H1 (cell line): ENCODE results near the gene CORT.

ENCODE experiments used
- ASH2L ChIP-seq: fragments of 200-600, 300-600 bp; sonication (generic); IDR thresholded peaks from one replicate; pipeline ENCODE4 v1.7.1; 2017; ENCODE audit warnings: low read length
- BCL11A ChIP-seq, 2 experiments: IDR thresholded peaks; one replicate each; pipeline ENCODE4 v1.6.1; 2011; ENCODE audit warnings: low read depth in 2 of 2, low read length in 2 of 2, mild to moderate bottlenecking in 2 of 2
- CREB1 ChIP-seq: IDR thresholded peaks from 2 replicates; pipeline ENCODE4 v1.6.1; 2012; ENCODE audit warnings: inconsistent platforms
- CTCF ChIP-seq, 3 experiments: IDR thresholded peaks; 1 replicate in 2 of 3; 2 replicates in 1 of 3; pipeline versions ENCODE4 v1.5.1 to v1.6.1; 2011; ENCODE audit warnings: low read length in 3 of 3, mild to moderate bottlenecking in 3 of 3, inconsistent platforms in 2 of 3, low read depth in 1 of 3, moderate library complexity in 1 of 3; ENCODE audit not compliant: insufficient read depth in 1 of 3; ENCODE audit errors: control extremely low read depth in 1 of 3
- EGR1 ChIP-seq: IDR thresholded peaks from 2 replicates; pipeline ENCODE4 v1.6.1; 2011; ENCODE audit warnings: low read depth, low read length, borderline replicate concordance
- EZH2 ChIP-seq: fragments of 200-600 bp; sonication (generic); IDR thresholded peaks from 2 replicates; pipeline ENCODE4 v1.7.1; 2012; ENCODE audit warnings: low read depth, mild to moderate bottlenecking, moderate library complexity, low read length, inconsistent platforms; ENCODE audit not compliant: severe bottlenecking
- HDAC6 ChIP-seq: IDR thresholded peaks from one replicate; pipeline ENCODE4 v1.7.1; 2012; ENCODE audit warnings: low read depth, mild to moderate bottlenecking, inconsistent platforms, low read length, moderate library complexity
- JUND ChIP-seq: IDR thresholded peaks from 2 replicates; pipeline ENCODE4 v1.6.1; 2011; ENCODE audit warnings: mild to moderate bottlenecking, improper control_type of control experiment, low read length
- KDM1A ChIP-seq: fragments of 200-600, 300-600 bp; sonication (generic); IDR thresholded peaks from 2 replicates; pipeline ENCODE4 v1.7.1; 2016; ENCODE audit warnings: mild to moderate bottlenecking, low read length, borderline replicate concordance
- POLR2A ChIP-seq, 2 experiments: IDR thresholded peaks; 1 replicate in 1 of 2; 2 replicates in 1 of 2; pipeline ENCODE4 v1.6.1; 2011; ENCODE audit warnings: low read depth in 2 of 2, low read length in 2 of 2, mild to moderate bottlenecking in 2 of 2; ENCODE audit errors: control extremely low read depth in 1 of 2
- RAD21 ChIP-seq, 2 experiments: IDR thresholded peaks in 1 of 2; conservative IDR thresholded peaks in 1 of 2; 2 replicates each; pipeline ENCODE4 v1.6.1; 2011; ENCODE audit warnings: low read depth in 2 of 2, low read length in 2 of 2, improper control_type of control experiment in 1 of 2, inconsistent platforms in 1 of 2, mild to moderate bottlenecking in 1 of 2, moderate library complexity in 1 of 2
- SP1 ChIP-seq: IDR thresholded peaks from 2 replicates; pipeline ENCODE4 v1.6.1; 2011; ENCODE audit warnings: low read depth, low read length
- SP4 ChIP-seq: IDR thresholded peaks from 2 replicates; pipeline ENCODE4 v1.6.1; 2012; ENCODE audit warnings: low read length, inconsistent platforms
- SUZ12 ChIP-seq: fragments of 200-600 bp; sonication (generic); IDR thresholded peaks from 2 replicates; pipeline ENCODE4 v1.6.1; 2012; ENCODE audit warnings: mild to moderate bottlenecking, inconsistent platforms, low read length, moderate library complexity, mixed read lengths

GRCh38 chr1:10479296-10479695 lies 29.5 kb downstream of the CORT start:
- no peak for TF ChIP-seq RAD21 (IDR thresholded peaks at IDR 0.05 in 1 of 2, conservative IDR thresholded peaks at IDR 0.05 in 1 of 2; ENCODE audit: low read depth in 2 of 2, low read length in 2 of 2)
- no peak for TF ChIP-seq HDAC6
- no peak for TF ChIP-seq SUZ12
- TF ChIP-seq POLR2A (IDR thresholded peaks at IDR 0.05; ENCODE audit: control extremely low read depth in 1 of 2, low read depth in 2 of 2, low read length in 2 of 2), result no peak
- no peak for TF ChIP-seq CTCF (IDR thresholded peaks at IDR 0.05; ENCODE audit: control extremely low read depth in 1 of 3, insufficient read depth in 1 of 3, low read depth in 1 of 3, low read length in 3 of 3)
- TF ChIP-seq BCL11A (IDR thresholded peaks at IDR 0.05; ENCODE audit: low read depth in 2 of 2, low read length in 2 of 2), result no peak
- no peak for TF ChIP-seq EZH2
- no peak for TF ChIP-seq SP4
- TF ChIP-seq JUND, result no peak
- TF ChIP-seq CREB1, result no peak
- TF ChIP-seq ASH2L, result no peak
- no peak for TF ChIP-seq SP1
- no peak for TF ChIP-seq EGR1
- TF ChIP-seq KDM1A, result no peak
